Fibroblast of villous mesenchyme (primary cell): ENCODE data around the gene SCAF4. TPM values are rescaled to one million over a fixed set of nuclear protein-coding genes. Genes with fewer than 3 reads are reported as not detected.

Experiments
- DNase-seq: peaks from one replicate; pipeline ENCODE4 v3.0.0-alpha.2; 2010; ENCODE audit warnings: low read depth
- H3K4me3 ChIP-seq: 2 replicates; pipeline ENCODE4 v1.5.1; 2011; ENCODE audit warnings: low read depth, mild to moderate bottlenecking, low read length
- CTCF ChIP-seq: IDR thresholded peaks from 2 replicates; pipeline ENCODE4 v1.5.1; 2012; ENCODE audit warnings: low read depth, mild to moderate bottlenecking, low read length; ENCODE audit not compliant: insufficient read depth
- total RNA-seq: library from RNA; depleted of rRNA; stranded (reverse); fragments of >200 nt; gene quantifications from 2 replicates; pipeline ENCODE4 v1.2.3, GENCODE V29; 2012

Gene SCAF4
- total RNA-seq, 1 donor: 9.1 TPM

DNA sequence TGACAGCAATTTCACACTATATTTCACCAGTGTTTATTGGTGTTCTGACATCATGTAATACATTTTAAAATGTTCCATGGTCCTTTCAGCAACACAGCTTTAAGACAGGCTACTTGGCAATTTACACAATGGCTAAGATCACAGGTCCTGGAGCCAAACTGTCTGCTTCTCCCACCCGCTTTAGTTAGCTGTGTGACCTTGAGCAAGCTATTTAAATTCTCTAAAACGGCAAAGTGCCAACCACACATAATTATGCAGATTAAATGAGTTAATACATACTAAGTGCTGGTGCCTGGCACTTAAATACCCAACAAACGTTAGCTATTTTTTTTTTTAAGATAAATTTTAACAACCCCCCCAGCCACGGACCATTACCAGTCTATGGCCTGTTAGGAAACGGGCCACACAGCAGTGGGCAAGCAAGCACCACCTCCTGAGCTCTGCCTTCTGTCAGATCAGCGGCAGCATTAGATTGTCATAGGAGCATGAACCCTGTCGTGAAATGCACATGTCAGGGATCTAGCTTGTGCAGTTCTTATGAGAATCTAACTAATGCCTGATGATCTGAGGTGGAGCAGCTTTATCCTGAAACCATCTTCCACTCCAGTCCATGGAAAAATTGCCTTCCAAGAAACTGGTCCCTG lies 45.5 kb downstream of the SCAF4 start:
- DNase-seq: no peak
- no peak overlapping the region for H3K4me3 ChIP-seq
- TF ChIP-seq CTCF: no peak

GRCh38 chr21:31684918-31685317 lies 47.0 kb downstream of the SCAF4 start:
- no peak for DNase-seq
- no peak for TF ChIP-seq CTCF
- no peak overlapping the region for H3K4me3 ChIP-seq

DNA sequence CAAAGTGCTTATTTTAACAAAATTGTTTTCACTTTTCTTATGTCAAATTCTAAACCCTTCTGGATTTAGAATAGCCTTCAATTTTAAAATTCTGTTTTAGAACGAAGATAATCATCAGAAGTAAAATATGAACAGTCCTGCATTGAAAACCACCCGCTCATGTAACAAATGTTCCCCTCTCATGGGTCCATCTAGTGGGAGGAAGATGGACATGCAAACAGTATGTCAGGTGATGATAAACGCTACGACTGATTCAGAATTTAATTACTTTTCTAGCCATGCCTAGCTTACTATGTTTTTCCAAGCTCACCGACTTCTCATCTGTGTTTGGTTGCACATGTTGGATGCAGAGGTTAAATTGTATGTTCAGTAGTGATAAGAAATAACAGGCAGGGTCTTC lies 48.9 kb downstream of the SCAF4 start:
- no peak for DNase-seq
- TF ChIP-seq CTCF: no peak
- H3K4me3 ChIP-seq: no peak overlapping the region

DNA sequence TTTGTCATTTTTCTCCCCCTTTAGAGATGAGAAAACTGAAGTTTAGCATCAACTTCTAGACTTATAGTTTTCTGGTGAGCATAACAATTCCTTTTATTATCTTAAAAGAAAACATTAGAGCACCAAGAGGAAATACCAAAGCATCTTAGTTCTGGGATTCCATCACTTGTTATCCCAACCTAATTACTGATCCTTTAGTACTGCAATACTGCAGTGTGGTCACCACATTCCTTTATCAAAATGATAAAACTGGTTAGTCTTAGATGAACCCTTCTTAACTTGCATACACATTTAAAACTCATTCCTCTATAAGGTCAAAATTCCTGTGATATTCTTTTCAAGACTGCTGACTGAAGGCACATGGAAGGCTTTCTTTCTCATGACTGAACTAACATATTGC lies 49.3 kb downstream of the SCAF4 start:
- no peak for TF ChIP-seq CTCF
- no peak for DNase-seq
- H3K4me3 ChIP-seq: no peak overlapping the region

DNA sequence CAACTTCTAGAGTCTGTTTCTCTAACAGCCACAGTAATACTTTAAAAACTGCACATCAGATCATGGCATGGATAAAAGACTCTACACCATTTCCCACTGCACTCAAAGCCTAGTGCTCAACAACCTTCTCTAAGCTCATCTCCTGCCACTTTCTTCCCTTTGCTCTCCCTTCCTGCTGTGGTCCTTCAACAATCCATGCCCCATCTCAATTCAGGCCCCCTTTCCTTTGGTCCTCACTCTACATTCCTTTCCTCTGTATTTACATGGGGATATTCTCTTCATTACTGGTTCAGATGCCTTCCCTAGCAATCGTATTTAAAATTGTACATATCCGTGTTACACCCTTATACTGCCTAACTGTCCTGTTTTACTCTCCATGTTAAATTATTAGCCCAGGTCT lies 53.4 kb downstream of the SCAF4 start:
- no peak overlapping the region for H3K4me3 ChIP-seq
- no peak for TF ChIP-seq CTCF
- no peak for DNase-seq

- TF ChIP-seq CTCF: no peak
- no peak for DNase-seq
- no peak overlapping the region for H3K4me3 ChIP-seq
Observed at GRCh38 chr21:31677047-31677446, 54.9 kb downstream of the SCAF4 start.

GRCh38 chr21:31675960-31676359 lies 56.0 kb downstream of the SCAF4 start:
- no peak for TF ChIP-seq CTCF
- no peak overlapping the region for H3K4me3 ChIP-seq
- DNase-seq: no peak
